Measurements from ENCODE around the gene CCDC192. TPM values are rescaled to one million over a fixed set of nuclear protein-coding genes. Genes with fewer than 3 reads are reported as not detected.

Gene CCDC192
- total and polyA plus RNA-seq, 2 donors (not counting 3 experiments of a cell fraction or from before 2014, with no cell fraction given): not detected

DNA sequence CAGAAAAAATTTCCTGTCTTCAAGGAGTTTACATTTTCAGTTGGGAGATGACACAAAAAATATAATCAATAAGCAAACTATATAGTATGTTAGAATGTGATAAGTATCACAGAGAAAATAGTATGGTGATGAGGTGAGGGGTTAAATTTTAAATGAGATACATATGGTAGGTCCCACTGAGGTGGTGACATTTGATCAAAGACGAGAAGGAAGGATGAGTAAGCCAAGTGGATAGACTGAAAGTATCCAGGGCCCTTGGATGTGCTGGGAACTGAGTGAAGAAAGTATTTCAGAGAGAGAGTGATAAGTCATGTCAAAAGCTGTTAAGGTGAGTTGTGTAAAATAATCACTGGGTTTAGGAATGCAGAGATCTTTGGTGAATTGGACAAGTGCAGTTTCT lies 3.5 kb downstream of the CCDC192 start:
- BruUV-seq (replicated peaks): no TSS peak
- TF ChIP-seq JUN (IDR thresholded peaks at IDR 0.05; ENCODE audit: borderline replicate concordance, insufficient read depth, insufficient read length, low read depth) (no peak), GATA2 (IDR thresholded peaks at IDR 0.05; ENCODE audit: insufficient read depth, insufficient read length, low read depth, low read length) (no peak), EZH2 (IDR thresholded peaks at IDR 0.05; ENCODE audit: borderline replicate concordance, low read depth, low read length, severe bottlenecking) (no peak), FOS (IDR thresholded peaks at IDR 0.05; ENCODE audit: borderline replicate concordance, insufficient read depth, low read length) (no peak), POLR2A (IDR thresholded peaks at IDR 0.05; ENCODE audit: low read depth, low read length) (no peak), POLR2AphosphoS5 (IDR thresholded peaks at IDR 0.05; ENCODE audit: insufficient read depth, low read depth, low read length) (no peak), MYC (IDR thresholded peaks at IDR 0.05; ENCODE audit: low read depth, low read length) (no peak)
- TF ChIP-seq, protein P1, sequence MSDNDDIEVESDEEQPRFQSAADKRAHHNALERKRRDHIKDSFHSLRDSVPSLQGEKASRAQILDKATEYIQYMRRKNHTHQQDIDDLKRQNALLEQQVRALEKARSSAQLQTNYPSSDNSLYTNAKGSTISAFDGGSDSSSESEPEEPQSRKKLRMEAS (IDR thresholded peaks at IDR 0.05; ENCODE audit: insufficient read depth, insufficient read length): no peak
- TF ChIP-seq, protein P2, sequence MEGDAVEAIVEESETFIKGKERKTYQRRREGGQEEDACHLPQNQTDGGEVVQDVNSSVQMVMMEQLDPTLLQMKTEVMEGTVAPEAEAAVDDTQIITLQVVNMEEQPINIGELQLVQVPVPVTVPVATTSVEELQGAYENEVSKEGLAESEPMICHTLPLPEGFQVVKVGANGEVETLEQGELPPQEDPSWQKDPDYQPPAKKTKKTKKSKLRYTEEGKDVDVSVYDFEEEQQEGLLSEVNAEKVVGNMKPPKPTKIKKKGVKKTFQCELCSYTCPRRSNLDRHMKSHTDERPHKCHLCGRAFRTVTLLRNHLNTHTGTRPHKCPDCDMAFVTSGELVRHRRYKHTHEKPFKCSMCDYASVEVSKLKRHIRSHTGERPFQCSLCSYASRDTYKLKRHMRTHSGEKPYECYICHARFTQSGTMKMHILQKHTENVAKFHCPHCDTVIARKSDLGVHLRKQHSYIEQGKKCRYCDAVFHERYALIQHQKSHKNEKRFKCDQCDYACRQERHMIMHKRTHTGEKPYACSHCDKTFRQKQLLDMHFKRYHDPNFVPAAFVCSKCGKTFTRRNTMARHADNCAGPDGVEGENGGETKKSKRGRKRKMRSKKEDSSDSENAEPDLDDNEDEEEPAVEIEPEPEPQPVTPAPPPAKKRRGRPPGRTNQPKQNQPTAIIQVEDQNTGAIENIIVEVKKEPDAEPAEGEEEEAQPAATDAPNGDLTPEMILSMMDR (IDR thresholded peaks at IDR 0.05; ENCODE audit: extremely low read depth in 1 of 2, insufficient read depth in 1 of 2, low read depth in 1 of 2, low read length in 2 of 2): no peak
- Histone ChIP-seq H3K36me3 (ENCODE audit: control insufficient read depth in 2 of 2, extremely low read depth in 1 of 2, insufficient read depth in 2 of 2, low read length in 2 of 2) (no peaks in the 10 kb centered on the region), H3K79me2 (ENCODE audit: control insufficient read depth, insufficient read depth, low read length) (no peaks in the 10 kb centered on the region), H3K4me3 (replicated peaks in 1 of 3; ENCODE audit: insufficient read depth in 1 of 3, low read depth in 1 of 3, low read length in 3 of 3) (no peak overlapping the region), H3K9ac (replicated peaks; ENCODE audit: extremely low read depth, insufficient read depth, low read length) (no peak overlapping the region), H2AFZ (ENCODE audit: low read depth, low read length) (no peak overlapping the region), H3K27ac (ENCODE audit: insufficient read depth, low read depth, low read length) (no peak overlapping the region), H3K9me3 (replicated peaks; ENCODE audit: control insufficient read depth, insufficient read depth, low read length) (no peaks in the 10 kb centered on the region), H3K4me1 (ENCODE audit: control insufficient read depth, extremely low read depth, insufficient read depth, low read length) (no peaks in the 10 kb centered on the region), H3K9me1 (replicated peaks; ENCODE audit: control insufficient read depth, extremely low read depth, insufficient read depth, low read length) (no peaks in the 10 kb centered on the region), H4K20me1 (replicated peaks; ENCODE audit: control insufficient read depth, extremely low read depth, insufficient read depth, low read length) (no peaks in the 10 kb centered on the region), H3K27me3 (ENCODE audit: control insufficient read depth in 2 of 2, insufficient read depth in 2 of 2, low read length in 2 of 2) (peaks cover 3 to 6% of the 10 kb centered on the region in 2 experiments), H3K4me2 (ENCODE audit: insufficient read depth, low read length) (no peak overlapping the region)
- intact Hi-C loops (cut with micrococcal nuclease) (no loop called here), dilution Hi-C loops (cut with MboI; ENCODE audit: extremely low pct_ligation_motif_present, low sequenced_read_pairs) (no loop called here)
- ChIA-PET CTCF (no interaction called here), POLR2A (no interaction called here)
- FAIRE-seq (no peak), DNase-seq (ENCODE audit: low read depth, low spot score) (no peak)

Measured in endothelial cell of umbilical vein (primary cell).